Stimulated activated naive CD4-positive, alpha-beta T cell treated with Interleukin-2 at 50 U/mL for 16 hours (primary cell): ENCODE measurements around the gene APOL4.
"Not testable (repeated sequence)": the region's sequence is repeated elsewhere in the genome, so short reads cannot be mapped to it uniquely, and the experiment has no call there.

Source experiments
- DNase-seq: peaks from one replicate; lab custom pipeline; 2025; lab: John Stamatoyannopoulos, UW

Gene APOL4

DNA sequence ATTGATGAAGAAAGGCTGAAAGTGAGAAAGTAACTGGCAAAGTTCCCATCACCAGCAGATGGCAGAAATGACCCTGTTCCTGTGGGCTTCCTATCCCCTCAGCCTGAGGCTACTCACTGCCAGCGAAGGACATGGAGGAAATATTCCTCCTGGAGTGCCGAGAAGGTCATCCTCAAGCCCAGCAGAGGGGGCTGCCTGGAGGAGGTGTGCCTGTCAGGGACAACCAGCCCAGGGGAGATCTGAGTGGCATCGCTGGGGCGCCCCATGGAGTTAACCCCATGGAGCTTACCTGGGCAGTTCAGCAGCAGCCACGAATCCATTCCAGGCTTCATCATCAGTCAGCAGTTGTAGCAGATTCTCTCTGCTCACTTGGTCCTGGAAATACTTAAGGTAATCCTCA, 29.4 kb upstream of the APOL4 start:
- not testable (repeated sequence) for DNase-seq

DNA sequence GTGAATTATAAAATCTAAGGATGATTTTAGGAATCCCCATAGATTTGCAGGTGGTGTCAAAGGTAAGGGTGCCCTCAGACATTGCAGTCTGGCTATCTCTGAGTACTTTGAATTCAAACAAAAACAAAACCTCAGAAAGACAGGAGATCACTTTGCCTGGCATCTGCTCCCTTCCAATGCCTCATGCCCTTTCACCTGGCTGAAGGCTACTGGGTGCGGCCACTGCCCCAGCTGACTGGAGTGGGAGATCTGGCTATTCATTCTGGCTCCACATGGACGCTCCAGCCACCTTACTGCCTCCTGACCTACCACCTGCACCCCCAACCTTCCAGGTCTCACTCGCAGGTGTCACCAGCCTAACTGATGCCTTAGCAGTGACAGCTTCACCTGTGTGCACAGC, 28.0 kb upstream of the APOL4 start:
- not testable (repeated sequence) for DNase-seq

DNA sequence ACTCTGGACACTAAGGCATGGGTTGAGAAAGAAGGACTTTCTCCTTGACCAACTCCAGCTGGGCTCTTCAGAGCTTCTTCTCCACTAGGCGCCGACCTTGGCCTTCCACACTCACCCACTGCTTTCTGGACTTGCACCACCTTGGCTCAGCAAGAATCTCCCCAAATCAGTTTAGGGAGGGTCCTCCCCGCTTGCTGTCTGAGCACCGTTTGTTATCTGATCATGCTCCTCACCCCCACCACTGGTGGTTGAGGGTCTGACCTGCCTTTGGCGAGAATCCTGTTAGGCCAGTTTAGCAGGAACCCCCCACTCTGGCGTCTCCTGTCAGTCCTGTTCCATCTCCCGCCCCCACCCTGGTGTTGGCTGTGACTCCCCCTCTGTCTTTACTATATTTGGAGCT, 27.3 kb upstream of the APOL4 start:
- DNase-seq: no peak

DNA sequence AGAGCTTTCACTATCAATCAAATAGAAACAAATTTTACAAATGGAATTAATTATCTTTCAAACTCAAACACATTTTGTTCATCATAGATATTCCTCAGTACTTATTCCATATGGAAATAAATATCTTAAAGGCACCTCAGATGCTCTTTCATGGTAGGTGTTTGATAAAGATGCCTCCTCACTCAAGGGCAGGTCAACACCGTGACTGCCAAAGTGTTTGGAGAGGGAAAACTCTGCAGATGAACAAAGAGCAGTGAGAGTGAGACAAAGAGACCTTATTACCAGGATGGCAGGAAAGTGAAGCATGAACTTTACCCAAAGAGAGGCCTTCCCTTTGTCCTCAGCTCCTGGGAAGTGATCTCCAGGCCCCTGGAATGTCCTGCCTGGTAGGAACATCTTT, 26.8 kb upstream of the APOL4 start:
- not testable (repeated sequence) for DNase-seq

DNA sequence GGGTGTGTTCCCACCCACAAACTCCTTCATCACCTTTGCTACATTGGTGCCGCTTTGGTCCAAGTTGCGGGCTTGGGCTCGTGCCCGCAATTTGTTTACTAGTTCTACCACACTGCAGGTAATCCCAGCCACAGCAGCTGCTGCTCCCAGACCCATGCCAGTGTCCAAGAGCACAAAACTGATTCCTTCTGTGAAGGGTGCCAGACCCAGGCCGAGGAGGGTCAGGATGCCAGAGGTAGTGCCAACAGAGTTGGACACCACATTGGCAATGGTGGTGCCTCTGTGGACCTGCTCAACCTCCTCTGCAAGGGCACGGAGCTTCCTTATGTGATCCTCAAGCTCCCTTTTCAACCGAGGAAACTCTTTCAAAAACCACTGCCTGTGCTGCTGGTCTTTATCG, 26.2 kb upstream of the APOL4 start:
- no peak for DNase-seq

DNA sequence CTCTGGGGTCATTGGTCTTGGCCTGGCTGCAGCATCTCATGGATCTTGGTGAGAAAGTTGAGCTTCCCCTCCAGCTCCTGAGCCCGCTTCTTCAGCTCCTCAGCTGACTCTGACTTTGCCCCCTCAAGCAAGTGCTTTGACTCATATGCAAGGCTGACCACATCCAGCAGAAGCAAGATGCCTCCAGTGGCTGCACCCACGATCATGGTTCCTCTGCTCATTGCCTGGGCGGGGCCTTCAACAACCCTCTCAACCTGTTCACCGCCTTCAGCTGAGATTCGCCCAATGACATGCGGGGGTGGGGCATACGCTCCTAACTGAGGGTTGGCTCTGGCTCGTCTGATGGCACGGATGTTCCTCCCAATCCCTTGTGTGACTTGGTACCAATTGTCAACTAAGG, 25.8 kb upstream of the APOL4 start:
- no peak for DNase-seq

DNA sequence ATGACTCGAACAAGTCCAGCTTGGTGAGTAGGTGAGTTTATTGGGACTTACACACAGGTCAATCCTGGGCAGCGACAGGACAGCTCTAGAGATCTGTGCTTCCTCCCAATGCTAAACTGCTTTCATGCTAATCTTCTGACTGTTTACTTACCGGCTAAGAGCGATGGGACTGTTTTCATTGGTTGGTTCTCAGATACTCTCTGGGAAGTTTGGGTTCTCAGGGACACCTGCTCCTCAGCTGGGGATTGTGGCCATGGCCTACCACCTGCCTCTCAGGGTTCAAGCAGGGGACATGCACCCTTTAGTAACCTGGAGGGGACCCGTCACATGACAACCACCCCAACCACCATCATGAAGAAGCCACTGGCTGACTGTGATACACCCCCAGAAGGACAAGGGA, 24.6 kb upstream of the APOL4 start:
- no peak for DNase-seq

DNA sequence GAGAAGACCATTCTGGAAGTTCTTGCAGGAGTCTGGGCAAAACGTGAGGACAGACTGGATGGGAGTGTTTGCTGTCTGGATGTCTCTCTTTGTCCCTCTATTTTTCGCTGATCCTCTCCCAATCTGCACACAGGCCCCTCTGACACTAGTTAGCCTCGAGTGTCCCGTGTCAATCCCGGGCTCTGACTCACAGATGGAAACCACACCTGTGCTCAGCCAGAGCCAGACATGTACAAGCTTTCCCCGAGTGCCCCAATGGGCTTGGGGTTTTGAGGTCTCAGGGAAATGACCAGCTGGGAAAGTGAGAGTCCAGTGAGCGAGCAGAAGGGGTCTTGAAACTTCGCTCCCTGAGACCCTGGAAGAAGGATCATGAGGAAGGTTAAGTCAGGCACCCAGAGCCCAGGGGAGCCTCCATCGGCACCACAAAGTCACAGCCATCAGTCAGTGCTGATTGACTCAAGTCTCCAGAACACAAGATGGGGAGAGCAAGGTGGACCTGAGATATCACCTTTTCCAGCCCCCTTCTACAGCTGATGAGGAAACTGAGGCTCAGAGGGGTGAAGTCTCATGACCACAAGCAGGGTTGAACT, 23.8 kb upstream of the APOL4 start:
- no peak for DNase-seq

DNA sequence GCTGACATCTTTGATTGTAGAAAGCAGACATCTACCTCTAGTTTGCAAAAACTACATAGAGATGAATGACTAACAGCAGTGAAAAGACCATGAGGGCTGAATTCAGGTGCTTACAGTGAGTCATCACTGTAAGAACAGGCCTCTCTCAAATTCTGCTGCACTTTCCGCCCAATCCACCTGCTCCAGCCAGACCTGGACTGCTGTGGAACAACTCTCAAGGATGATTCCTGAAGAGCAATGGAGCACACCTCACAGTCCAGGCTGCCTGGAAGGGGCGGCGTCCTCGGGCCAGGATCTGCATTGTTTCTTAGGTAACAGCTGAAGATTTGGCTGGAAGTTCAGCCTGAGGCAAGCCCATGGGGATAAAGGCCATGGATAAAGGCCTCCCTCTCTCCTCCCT, 22.6 kb upstream of the APOL4 start:
- no peak for DNase-seq

DNA sequence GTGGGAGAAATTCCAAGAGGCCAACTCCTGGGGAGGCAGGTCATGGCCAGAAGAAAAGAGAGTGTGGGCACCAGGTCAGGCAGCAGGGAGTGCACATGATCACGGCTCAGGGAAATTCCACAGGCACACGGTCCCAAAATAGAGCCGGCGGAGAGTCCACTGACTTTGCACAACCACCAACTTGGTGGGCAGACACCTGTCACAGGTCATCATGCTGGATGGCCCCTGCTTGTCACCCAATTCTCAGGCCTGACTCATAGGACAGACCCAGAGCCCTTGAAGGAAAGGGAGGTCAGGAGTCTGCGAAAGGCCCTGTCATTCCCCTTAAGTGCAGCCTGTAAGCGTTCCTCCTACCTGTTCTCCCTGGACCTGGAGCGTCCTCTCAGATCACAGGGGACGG, 21.9 kb upstream of the APOL4 start:
- no peak for DNase-seq

DNA sequence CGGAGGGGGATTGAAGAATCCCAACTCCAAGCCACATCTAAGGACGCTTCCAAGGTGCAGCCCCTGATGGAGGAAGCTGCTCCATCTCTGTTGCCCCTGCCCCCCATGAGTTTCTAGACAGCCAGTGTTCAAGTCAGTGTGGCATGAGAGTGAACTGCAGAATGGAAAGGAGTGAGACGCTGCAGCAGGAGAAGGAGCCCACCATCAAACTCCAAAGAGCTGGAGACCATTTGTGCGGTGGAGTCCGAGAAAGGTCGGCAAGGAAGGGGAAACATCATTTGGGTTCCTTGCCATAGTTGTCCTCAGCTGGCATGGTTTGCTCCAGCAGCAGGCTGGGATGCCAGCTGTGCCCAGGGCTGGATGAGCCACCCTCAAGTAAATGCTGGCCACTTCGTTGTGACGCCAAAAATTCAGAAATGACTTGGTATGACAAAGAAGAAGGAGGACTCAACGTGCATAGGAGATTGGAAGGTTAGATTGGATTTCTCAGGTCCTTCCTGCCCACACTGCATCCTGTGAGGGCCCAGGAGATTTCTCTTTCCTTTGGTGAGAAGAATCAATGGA, 21.4 kb upstream of the APOL4 start:
- no peak for DNase-seq

DNA sequence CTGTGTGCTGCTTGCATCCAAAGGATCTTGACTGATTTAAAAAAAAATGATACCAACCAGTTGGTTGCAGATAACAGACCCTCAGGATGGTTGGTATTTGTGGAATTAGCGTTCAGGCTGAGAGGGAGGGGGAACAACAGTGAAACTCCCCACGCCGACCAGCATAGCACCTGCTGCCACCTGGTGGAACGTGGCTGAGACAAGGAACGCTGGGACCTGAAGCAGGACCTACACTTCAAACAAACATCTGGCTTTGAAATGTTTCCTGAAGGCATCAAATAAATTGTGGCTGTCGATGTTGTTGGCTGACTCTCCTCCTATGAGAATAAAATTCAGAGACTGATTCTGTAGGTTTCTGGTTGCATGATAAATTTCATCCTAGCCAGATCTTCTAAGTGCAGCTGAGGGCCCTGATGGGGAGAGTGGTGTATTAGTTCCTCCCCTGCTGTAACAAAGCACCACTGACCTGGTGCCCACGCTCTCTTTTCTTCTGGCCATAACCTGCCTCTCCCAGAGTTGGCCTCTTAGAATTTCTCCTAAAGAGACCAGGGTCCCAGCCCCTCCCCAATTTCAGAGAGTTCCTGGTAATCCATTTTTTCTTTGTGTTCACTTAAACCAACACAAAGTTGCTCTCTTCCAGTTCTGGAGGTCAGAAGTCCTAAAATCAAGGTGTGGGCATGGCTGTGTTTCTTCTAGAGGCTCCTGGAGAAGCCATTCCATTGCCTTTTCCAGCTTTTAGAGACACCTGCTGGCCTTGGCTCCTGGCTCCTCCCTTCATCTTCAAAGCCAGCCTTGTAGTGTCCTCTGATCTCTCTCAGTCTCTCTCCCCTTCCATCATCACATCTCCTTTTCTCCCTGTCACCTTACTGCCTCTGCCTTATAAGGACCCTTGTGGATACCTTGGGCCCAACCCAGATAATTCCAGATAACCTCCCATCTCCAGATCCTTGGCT, 20.5 kb upstream of the APOL4 start:
- DNase-seq: peak; percentile 21

DNA sequence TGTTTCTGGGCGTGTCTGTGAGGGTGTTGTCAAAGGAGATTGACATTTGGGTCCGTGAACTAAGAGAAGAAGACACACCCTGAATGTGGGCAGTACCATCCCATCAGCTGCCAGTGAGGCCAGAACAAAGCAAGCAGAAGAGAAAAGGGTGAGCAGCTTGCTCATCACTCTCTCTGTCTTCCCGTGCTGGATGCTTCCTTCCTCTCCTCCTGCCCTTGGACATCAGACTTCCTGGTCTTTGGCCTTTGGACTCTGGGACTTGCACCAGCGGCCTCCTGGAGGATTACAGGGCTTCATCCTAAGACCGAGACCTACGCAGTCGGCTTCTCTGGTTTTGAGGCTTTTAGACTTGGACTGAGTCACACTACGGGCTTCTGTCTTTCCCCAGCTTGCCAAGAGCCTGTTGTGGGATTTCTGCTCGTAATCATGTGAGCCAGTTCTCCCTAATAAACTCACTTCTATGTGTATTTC, 18.9 kb upstream of the APOL4 start:
- no peak for DNase-seq

DNA sequence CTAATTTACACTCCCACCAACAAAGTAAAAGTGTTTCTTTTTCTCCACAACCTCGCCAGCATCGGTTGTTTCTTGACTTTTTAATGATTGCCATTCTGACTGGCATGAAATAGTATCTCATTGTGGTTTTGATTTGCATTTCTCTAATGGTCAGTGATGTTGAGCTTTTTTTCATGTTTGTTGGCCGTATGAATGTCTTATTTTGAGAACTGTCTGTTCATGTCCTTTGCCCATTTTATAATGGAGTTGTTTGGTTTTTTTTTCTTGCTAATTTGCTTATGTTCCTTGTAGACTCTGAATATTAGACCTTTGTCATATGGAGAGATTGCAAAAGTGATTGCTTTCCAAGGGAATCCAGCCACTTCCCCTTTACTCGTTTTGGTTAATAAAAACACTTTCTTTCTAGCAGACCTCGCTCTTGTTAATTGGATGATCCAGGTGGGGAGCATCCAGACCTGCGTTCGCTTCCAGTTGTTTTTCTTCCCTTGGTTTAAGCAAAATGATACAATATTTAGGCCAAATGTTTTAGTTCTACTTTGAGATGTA, 17.1 kb upstream of the APOL4 start:
- no peak for DNase-seq

DNA sequence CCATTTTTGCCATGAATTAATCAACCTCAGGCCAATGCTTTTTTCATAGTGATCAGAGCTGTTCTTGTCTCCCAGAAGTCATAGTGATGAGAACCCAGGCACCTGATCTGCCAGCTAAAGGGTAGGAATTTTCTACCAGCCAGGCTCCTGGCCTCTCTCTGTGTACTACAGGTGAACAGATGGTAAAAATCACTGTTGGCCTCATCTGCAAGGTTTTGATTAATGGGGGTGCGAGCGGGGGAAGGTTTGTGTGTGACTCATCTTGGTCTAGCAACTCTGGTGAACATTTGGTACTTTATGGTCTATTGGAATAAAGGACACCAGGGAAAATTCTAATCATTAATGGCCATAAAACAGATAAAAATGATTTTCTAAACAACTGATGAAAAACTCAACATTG, 14.4 kb upstream of the APOL4 start:
- DNase-seq: no peak

DNA sequence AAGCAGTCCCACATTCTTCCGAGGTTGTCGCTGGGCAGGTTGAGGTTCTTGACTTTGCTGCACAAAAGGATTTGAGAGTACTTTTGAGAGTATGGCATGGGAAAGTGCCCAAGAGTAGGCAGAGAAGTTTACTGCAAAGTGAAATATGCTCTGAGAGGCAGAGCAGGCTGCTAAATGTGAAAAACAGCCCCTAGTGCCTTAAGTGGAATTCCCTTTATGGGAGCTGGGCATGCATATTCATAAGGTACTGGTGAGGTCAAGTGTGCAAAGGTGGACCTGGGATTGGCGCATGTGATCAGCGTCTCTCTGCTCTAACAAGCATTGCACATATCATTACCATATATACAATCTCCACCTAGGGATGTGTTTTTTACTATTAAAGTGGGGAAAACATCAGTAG, 12.0 kb upstream of the APOL4 start:
- DNase-seq: no peak

DNA sequence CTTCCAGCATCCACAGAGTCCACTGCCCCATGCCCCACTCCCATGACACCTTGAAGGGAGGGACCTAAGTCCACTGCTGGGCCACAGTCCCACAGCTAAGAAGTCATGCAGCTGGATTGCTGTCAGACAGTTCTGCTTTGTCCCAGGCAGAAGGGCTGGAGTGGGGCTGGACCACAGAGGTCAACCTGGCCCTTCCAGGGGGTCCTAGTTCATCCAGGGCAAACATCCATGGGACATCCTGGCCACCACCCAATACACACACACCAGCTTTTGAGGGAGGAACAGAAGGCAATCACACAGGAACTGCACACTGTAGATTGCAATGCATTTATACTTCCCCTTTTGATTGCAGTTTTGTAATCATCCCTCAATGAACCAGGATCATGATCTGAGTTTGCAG, 11.3 kb upstream of the APOL4 start:
- DNase-seq: no peak

DNA sequence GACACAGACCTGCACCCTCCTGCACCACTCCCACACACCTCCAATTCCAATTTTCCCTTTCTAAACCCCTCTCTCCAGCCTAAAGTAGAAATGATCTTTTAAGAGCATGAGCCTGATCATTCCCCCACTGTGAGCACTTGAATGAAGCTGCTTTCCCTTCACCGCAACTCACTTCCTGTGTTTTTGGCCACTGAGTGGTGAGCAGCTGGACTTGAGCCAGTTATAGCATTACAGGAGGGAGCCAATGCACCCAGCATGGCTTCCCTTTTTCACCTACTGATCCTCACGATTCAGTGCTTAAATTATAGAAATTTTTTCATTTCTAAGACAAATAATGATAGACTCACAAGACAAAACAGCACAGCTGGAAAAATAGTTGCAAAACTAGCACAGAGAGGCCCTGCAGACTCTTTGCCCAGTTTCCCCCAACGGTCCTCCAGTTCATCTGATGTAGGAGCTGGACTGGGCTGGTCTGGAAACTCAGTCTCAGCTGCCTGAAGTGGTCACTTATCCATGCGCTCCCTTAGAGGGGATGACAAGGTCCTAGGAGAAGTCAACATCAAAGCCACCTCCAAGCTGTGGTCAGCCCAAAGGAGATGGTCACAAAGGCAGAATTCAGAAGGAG, 9.7 kb upstream of the APOL4 start:
- DNase-seq: no peak

DNA sequence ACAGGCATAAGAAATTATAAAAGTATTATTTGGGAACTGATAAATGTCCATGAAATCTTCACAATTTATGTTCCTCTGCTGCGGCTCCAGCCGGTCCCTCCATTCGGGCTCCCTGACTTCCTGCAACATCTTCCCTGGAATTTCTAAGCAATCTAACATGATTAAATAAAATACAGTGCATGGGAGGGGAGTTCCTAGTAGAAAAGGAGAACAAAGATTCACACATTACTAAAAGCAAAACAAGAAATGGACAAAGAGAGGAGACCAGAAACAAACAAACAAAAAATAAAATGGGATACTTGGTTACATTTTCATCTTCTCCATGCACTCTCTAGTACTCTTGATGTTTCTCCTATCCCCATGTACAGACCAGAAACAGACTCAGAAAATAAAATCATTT, 8.6 kb upstream of the APOL4 start:
- DNase-seq: no peak

DNA sequence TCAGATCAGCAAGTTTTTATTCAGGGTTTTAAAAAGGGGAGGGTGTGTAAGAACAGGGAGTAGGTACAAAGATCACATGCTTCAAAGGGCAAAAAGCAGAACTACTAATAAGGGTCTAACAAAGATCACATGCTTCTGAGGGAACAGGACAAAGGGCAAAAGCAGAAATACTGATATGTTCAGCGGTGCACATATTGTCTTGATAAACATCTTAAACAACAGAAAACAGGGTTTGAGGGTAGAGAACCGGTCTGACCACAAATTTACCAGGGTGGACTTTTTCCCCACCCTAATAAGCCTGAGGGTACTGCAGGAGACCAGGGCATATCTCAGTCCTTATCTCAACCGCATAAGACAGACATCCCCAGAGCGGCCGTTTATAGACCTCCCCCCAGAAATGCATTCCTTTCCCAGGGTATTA, 7.9 kb upstream of the APOL4 start:
- not testable (repeated sequence) for DNase-seq

DNA sequence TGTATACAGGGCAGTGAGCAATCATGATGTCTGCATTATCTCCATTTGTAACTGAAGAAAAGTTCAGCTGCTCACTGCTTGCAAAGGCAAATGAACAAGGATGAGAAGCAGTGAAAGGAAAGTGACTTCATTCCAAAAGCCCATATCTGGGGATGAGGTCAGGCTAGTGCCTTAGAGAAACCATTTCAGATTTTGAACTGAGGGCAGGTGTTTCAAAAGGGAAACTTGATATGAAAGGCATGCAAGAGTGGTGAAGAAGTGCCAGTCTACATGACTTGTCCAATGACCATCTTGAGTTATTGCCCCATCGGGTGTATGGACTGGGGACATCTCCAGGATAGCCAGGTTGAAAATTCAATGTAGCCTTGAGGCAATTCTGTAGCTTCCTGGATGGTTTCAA, 7.3 kb upstream of the APOL4 start:
- DNase-seq: no peak

DNA sequence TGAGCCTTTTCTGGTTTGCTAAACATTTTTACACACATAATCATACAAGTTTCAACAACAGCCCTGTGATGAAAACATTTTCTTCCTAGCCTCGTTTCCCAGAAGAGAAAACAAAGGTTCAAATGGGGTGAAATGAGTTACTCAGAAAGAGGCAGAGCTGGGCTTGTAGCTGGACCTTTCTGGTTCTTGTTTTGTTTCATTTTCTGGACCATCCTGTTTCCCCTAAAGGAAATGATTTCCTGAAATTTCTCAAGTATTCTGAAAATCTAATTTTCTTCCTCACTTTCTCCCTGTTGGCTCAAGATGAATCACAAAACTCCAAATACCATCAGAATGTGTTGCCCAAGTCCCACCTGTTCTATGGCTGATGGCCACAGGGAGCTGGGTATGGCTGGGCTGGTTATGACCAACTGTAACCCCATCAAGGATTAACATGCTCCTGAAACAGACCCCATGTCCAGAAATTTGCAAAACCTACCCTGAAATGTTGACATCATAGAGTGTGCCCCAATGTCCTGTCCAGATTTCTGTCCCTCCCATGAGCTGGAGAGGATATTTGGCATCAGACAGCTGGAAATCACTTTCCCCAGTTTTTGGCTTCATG, 6.7 kb upstream of the APOL4 start:
- no peak for DNase-seq
